ENCODE results near the gene GAS2L3. TPM values are rescaled to one million over a fixed set of nuclear protein-coding genes. Genes with fewer than 3 reads are reported as not detected.
A peak's percentile ranks its signal among the peaks of the same experiment; 100 is the strongest.

Gene GAS2L3
- total RNA-seq, 4 donors from 2014 or later: 2.9 to 4.7 (median 4.0) TPM

- H3K4me3 ChIP-seq (ENCODE audit: low read depth, poor library complexity, severe bottlenecking): no peak overlapping the region
- 32 to 34% methylated on average over 3 of the region's 3 CpGs for WGBS, 2 donors
- TF ChIP-seq POLR2A (IDR thresholded peaks at IDR 0.05): no peak
- TF ChIP-seq, protein P1, sequence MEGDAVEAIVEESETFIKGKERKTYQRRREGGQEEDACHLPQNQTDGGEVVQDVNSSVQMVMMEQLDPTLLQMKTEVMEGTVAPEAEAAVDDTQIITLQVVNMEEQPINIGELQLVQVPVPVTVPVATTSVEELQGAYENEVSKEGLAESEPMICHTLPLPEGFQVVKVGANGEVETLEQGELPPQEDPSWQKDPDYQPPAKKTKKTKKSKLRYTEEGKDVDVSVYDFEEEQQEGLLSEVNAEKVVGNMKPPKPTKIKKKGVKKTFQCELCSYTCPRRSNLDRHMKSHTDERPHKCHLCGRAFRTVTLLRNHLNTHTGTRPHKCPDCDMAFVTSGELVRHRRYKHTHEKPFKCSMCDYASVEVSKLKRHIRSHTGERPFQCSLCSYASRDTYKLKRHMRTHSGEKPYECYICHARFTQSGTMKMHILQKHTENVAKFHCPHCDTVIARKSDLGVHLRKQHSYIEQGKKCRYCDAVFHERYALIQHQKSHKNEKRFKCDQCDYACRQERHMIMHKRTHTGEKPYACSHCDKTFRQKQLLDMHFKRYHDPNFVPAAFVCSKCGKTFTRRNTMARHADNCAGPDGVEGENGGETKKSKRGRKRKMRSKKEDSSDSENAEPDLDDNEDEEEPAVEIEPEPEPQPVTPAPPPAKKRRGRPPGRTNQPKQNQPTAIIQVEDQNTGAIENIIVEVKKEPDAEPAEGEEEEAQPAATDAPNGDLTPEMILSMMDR (IDR thresholded peaks at IDR 0.05): no peak
- intact Hi-C loops (cut with DNase I; ENCODE audit: low total_unique reads): loop anchor here (10.0 kb wide), 1 partner anchor 432 kb away; no protein-coding TSS in a partner anchor
- peak in 1 of 2 donors; percentile 41 for DNase-seq (ENCODE audit: low spot score in 2 of 2)
These were observed 6.4 kb upstream of the GAS2L3 start for GRCh38 chr12:100566887-100567637.

DNA sequence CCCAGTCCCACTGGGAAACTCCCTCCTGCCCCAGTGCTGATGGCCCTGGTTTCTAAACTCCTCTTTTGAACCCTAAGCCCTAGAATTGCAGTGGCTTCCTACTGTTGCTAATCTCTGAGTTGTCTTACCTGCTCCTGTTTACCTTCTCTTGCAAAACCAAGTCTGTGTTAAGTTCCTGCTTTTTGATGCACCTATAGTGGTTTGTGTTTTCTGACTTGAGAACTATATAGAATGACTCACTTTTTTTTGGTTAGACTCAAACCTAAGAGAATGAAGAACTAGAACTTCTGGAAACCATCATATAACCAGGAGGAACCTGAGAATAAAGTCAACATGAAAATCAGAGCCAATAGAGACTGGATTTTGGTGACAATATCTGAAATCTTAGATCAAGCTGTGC lies 5.5 kb upstream of the GAS2L3 start:
- intact Hi-C loops (cut with DNase I; ENCODE audit: low total_unique reads): loop anchor here (10.0 kb wide), 1 partner anchor 433 kb away; no protein-coding TSS in a partner anchor
- no peak for TF ChIP-seq POLR2A (IDR thresholded peaks at IDR 0.05)
- TF ChIP-seq, protein P1 (IDR thresholded peaks at IDR 0.05): no peak
- DNase-seq (ENCODE audit: low spot score in 2 of 2): no peak
- no peak overlapping the region for H3K4me3 ChIP-seq (ENCODE audit: low read depth, poor library complexity, severe bottlenecking)

DNA sequence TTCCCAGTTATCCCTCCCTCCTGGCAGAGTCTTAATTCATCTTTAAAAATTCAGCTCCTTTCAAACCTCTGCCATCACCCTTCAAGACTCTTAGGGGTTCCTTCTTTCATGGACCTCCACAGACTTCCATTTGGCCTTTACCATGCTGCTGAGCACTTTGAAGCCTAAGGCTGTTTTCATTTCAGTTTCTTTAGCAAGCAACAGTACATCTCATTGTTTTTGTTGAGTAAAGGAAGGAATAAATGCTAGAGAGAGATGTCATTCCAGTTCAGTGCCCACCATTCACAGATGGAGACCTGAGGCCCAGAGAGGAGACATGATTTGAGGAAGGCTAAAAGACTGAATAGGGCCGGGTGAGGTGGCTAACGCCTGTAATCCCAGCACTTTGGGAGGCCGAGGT lies 1.3 kb upstream of the GAS2L3 start:
- TF ChIP-seq, protein P1 (IDR thresholded peaks at IDR 0.05): no peak
- TF ChIP-seq POLR2A (IDR thresholded peaks at IDR 0.05): no peak

GRCh38 chr12:100574187-100575074 lies 947 bp downstream of the GAS2L3 start:
- TF ChIP-seq, protein P1 (IDR thresholded peaks at IDR 0.05): no peak
- TF ChIP-seq POLR2A (IDR thresholded peaks at IDR 0.05): no peak
- DNase-seq (ENCODE audit: low spot score in 2 of 2): no peak
- intact Hi-C loops (cut with DNase I; ENCODE audit: low total_unique reads): no loop called here
- peak overlapping the region; percentile 41 for H3K4me3 ChIP-seq (ENCODE audit: low read depth, poor library complexity, severe bottlenecking)
- WGBS, 2 donors: 9 to 10% methylated on average over 15 of the region's 15 CpGs

More for the DNA sequence above, 1.3 kb upstream of the GAS2L3 start:
- intact Hi-C loops (cut with DNase I; ENCODE audit: low total_unique reads): no loop called here
- DNase-seq (ENCODE audit: low spot score in 2 of 2): no peak
- H3K4me3 ChIP-seq (ENCODE audit: low read depth, poor library complexity, severe bottlenecking): no peak overlapping the region
- 89 to 95% methylated on average over 3 of the region's 3 CpGs for WGBS, 2 donors

DNA sequence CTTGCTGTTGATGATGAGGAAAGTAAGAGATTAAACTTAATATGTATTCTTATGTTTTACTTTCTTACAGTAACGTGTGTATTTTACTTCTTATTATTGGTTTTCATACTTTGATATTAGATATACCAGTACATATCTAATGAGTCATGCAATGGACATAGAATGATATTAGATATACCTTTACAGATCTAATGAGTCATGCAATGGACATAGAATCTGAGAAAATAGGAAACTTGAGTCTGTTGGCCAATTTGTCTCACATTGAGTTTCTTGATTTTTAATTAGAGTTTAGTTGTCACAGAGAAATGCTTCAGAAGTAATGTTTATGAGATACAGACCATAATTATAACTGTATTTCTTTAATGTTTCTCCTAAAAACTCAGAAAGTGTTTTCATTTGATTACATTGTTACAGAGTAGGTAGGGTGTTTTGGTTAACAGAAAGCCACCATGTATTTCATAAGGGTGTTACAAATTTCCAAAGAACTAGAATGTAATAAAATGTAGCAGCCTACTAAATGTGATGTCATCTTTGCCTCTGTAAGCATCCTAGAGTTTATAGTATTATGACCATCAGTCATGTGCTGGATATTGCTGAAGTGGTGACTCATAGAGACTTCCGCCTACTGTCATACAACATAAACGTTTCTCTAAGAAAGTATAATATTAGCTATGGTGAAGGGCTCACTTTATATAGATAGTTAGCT lies 3.0 kb downstream of the GAS2L3 start:
- no peak for TF ChIP-seq POLR2A (IDR thresholded peaks at IDR 0.05)
- TF ChIP-seq, protein P1 (IDR thresholded peaks at IDR 0.05): no peak
- intact Hi-C loops (cut with DNase I; ENCODE audit: low total_unique reads): no loop called here
- 54 to 65% methylated on average over 3 of the region's 3 CpGs for WGBS, 2 donors
- H3K4me3 ChIP-seq (ENCODE audit: low read depth, poor library complexity, severe bottlenecking): no peak overlapping the region
- DNase-seq (ENCODE audit: low spot score in 2 of 2): no peak

Measured in lower leg skin (tissue), 4 donors.